Parathyroid adenoma (tissue), 2 donors: ENCODE data around the gene FBXL7.

Experiments used
- H2AFZ ChIP-seq: fragments of 300-600 bp; sonication (generic); one replicate; pipeline ENCODE4 v1.7.0; 2017; ENCODE audit warnings: antibody characterized with exemption, mild to moderate bottlenecking
- H3K27ac ChIP-seq: fragments of 300-600 bp; sonication (generic); one replicate; pipeline ENCODE4 v1.7.0; 2017
- H3K27me3 ChIP-seq: fragments of 300-600 bp; sonication (generic); one replicate; pipeline ENCODE4 v1.7.0; 2017; ENCODE audit warnings: low read length; ENCODE audit not compliant: control insufficient read depth, insufficient read depth
- H3K36me3 ChIP-seq: fragments of 300-600 bp; sonication (generic); one replicate; pipeline ENCODE4 v1.7.0; 2017; ENCODE audit warnings: low read length; ENCODE audit not compliant: control insufficient read depth, insufficient read depth
- H3K4me1 ChIP-seq: fragments of 300-600 bp; sonication (generic); one replicate; pipeline ENCODE4 v1.7.0; 2017; ENCODE audit warnings: control low read depth
- H3K4me2 ChIP-seq: fragments of 300-600 bp; sonication (generic); one replicate; pipeline ENCODE4 v1.7.0; 2017; ENCODE audit warnings: low read length
- H3K4me3 ChIP-seq: fragments of 300-600 bp; sonication (generic); one replicate; pipeline ENCODE4 v1.7.0; 2017; ENCODE audit warnings: low read depth, low read length
- H3K79me2 ChIP-seq: fragments of 300-600 bp; sonication (generic); one replicate; pipeline ENCODE4 v1.7.0; 2017; ENCODE audit warnings: control low read depth
- H3K9ac ChIP-seq: fragments of 300-600 bp; sonication (generic); one replicate; pipeline ENCODE4 v1.7.0; 2017; ENCODE audit warnings: mild to moderate bottlenecking
- H3K9me3 ChIP-seq: fragments of 300-600 bp; sonication (generic); one replicate; pipeline ENCODE4 v1.7.0; 2017; ENCODE audit warnings: low read length; ENCODE audit not compliant: control insufficient read depth
- TF ChIP-seq, protein P1 (sequence below): fragments of 300-600 bp; sonication (generic); IDR thresholded peaks from one replicate; pipeline ENCODE4 v1.7.0; 2017; ENCODE audit warnings: antibody characterized with exemption, mild to moderate bottlenecking
- donor health status: primary hyperparathyroidism.

The FBXL7 gene

DNA sequence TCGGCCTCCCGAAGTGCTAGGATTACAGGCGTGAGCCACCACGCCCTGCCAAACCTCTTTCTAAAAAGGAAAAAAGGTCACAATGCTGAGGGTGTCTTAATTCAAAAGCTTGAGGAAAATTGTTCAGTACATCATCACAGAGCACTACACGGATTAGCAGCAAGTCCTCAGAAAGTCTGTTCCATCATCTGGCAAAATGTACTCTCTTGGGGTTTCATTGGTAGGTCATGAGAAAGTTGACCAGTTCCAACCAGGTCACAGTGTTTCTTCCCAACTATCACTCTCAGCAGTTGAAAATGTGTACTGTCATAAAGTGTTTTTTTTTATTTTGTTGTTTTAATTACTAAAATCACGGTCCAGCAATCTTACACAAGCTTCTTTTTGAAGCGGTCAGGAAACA lies 299.6 kb downstream of the FBXL7 start:
- H3K4me1 ChIP-seq, result no peaks in the 10 kb centered on the region
- H3K9ac ChIP-seq, result no peak overlapping the region
- no peak overlapping the region for H3K4me3 ChIP-seq
- no peak overlapping the region for H3K4me2 ChIP-seq
- H3K27ac ChIP-seq, result no peak overlapping the region
- no peaks in the 10 kb centered on the region for H3K79me2 ChIP-seq
- no peaks in the 10 kb centered on the region for H3K36me3 ChIP-seq
- no peaks in the 10 kb centered on the region for H3K9me3 ChIP-seq
- TF ChIP-seq, protein P1, sequence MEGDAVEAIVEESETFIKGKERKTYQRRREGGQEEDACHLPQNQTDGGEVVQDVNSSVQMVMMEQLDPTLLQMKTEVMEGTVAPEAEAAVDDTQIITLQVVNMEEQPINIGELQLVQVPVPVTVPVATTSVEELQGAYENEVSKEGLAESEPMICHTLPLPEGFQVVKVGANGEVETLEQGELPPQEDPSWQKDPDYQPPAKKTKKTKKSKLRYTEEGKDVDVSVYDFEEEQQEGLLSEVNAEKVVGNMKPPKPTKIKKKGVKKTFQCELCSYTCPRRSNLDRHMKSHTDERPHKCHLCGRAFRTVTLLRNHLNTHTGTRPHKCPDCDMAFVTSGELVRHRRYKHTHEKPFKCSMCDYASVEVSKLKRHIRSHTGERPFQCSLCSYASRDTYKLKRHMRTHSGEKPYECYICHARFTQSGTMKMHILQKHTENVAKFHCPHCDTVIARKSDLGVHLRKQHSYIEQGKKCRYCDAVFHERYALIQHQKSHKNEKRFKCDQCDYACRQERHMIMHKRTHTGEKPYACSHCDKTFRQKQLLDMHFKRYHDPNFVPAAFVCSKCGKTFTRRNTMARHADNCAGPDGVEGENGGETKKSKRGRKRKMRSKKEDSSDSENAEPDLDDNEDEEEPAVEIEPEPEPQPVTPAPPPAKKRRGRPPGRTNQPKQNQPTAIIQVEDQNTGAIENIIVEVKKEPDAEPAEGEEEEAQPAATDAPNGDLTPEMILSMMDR, result no peak
- H2AFZ ChIP-seq, result no peak overlapping the region
- H3K27me3 ChIP-seq, result no peaks in the 10 kb centered on the region

DNA sequence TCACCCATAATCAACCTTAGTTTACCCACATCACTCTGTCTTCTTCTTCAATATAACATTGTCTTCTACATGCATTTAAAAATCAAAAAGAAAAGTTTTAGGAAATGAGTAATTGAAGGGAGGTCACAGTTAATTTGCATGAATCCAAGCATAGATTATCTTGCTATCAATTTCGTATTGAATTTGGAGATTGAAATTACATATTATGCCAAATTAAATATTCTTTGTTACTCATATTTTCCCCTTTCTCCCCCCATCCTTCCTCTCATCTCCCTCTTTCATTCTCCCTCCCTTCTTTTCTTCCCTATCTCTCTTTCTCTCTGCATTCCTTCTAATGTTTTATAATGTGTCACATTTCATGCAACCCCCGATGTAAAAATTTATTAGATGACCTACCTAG lies 303.3 kb downstream of the FBXL7 start:
- H3K27me3 ChIP-seq, result no peaks in the 10 kb centered on the region
- no peaks in the 10 kb centered on the region for H3K79me2 ChIP-seq
- no peak overlapping the region for H3K4me2 ChIP-seq
- no peak overlapping the region for H3K9ac ChIP-seq
- H3K9me3 ChIP-seq, result no peaks in the 10 kb centered on the region
- H2AFZ ChIP-seq, result no peak overlapping the region
- no peaks in the 10 kb centered on the region for H3K36me3 ChIP-seq
- H3K27ac ChIP-seq, result no peak overlapping the region
- no peak overlapping the region for H3K4me3 ChIP-seq
- TF ChIP-seq, protein P1, result no peak
- H3K4me1 ChIP-seq, result no peaks in the 10 kb centered on the region

DNA sequence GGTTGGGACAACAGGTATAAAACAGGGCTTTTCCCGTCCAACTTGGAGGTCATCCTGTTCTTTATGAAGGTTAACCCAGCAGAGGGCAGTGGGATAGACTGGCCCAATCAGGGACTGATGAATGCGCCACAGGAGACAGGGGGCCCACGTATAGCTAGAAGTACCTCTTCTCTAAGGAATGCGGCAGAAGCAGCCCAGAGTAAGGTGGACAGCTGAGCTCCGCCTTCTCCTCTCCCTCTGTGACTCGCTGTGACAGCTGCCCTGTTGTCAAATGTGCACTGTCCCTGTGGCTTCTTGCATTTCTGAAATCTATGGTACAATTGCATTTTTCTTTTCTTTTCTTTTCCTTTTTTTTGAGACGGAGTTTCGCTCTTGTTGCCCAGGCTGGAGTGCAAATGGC lies 306.6 kb downstream of the FBXL7 start:
- Histone ChIP-seq H3K9me3 (no peaks in the 10 kb centered on the region), H3K27me3 (no peaks in the 10 kb centered on the region), H3K79me2 (no peaks in the 10 kb centered on the region), H3K4me2 (no peak overlapping the region), H3K9ac (no peak overlapping the region), H3K27ac (no peak overlapping the region), H3K4me3 (no peak overlapping the region), H3K36me3 (no peaks in the 10 kb centered on the region), H3K4me1 (no peaks in the 10 kb centered on the region), H2AFZ (no peak overlapping the region)
- TF ChIP-seq, protein P1, result no peak

- no peak overlapping the region for H3K4me3 ChIP-seq
- H3K36me3 ChIP-seq, result no peaks in the 10 kb centered on the region
- H3K27me3 ChIP-seq, result no peaks in the 10 kb centered on the region
- no peak overlapping the region for H3K9ac ChIP-seq
- TF ChIP-seq, protein P1, result no peak
- no peaks in the 10 kb centered on the region for H3K4me1 ChIP-seq
- no peaks in the 10 kb centered on the region for H3K79me2 ChIP-seq
- H3K4me2 ChIP-seq, result no peak overlapping the region
- H2AFZ ChIP-seq, result no peak overlapping the region
- H3K27ac ChIP-seq, result no peak overlapping the region
- H3K9me3 ChIP-seq, result no peaks in the 10 kb centered on the region
These were observed 307.3 kb downstream of the FBXL7 start for GRCh38 chr5:15807248-15807647.

DNA sequence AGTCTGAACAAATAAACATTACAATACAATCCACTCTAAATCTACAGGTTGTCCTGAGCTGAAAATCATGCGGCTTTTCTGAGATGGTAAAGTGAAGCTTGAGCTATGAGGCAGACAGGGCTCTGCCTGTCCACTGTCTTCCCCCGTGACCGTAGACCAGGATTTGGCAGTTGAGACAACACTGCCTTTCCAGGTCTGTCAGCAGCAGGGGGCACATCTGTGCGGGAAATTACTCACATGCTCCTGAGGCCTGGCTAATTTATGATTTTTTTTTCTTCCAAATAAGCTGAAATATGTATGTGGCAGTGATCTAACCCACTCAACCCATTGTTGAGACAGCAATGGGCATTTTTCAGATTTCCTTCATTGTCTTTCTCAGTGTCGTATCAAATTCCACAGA lies 307.9 kb downstream of the FBXL7 start:
- H2AFZ ChIP-seq, result no peak overlapping the region
- H3K9me3 ChIP-seq, result no peaks in the 10 kb centered on the region
- no peak overlapping the region for H3K27ac ChIP-seq
- H3K79me2 ChIP-seq, result no peaks in the 10 kb centered on the region
- no peaks in the 10 kb centered on the region for H3K4me1 ChIP-seq
- no peak overlapping the region for H3K4me3 ChIP-seq
- no peaks in the 10 kb centered on the region for H3K27me3 ChIP-seq
- H3K9ac ChIP-seq, result no peak overlapping the region
- H3K4me2 ChIP-seq, result no peak overlapping the region
- no peaks in the 10 kb centered on the region for H3K36me3 ChIP-seq
- TF ChIP-seq, protein P1, result no peak
